BE2C (cell line): Measurements from ENCODE around the gene PPP1R26.

ENCODE experiments used
- DNase-seq: peaks from one replicate; pipeline ENCODE4 v3.0.0-alpha.2; 2020
- H3K27me3 ChIP-seq: fragments of 250-450 bp; sonication (Bioruptor Pico); 2 replicates; pipeline ENCODE4 v1.5.1; 2020; ENCODE audit warnings: mild to moderate bottlenecking
- H3K36me3 ChIP-seq: fragments of 250-450 bp; sonication (Bioruptor Pico); 2 replicates; pipeline ENCODE4 v1.5.1; 2020; ENCODE audit warnings: mild to moderate bottlenecking
- H3K4me1 ChIP-seq: fragments of 250-450 bp; sonication (Bioruptor Pico); 2 replicates; pipeline ENCODE4 v1.5.1; 2020
- H3K4me3 ChIP-seq: 2 replicates; pipeline ENCODE4 v1.5.1; 2011; ENCODE audit warnings: low read depth, low read length
- H3K9me3 ChIP-seq: fragments of 250-450 bp; sonication (Bioruptor Pico); 2 replicates; pipeline ENCODE4 v1.5.1; 2020
- TF ChIP-seq, protein P1 (sequence below): IDR thresholded peaks from 2 replicates; pipeline ENCODE4 v1.5.1; 2012; ENCODE audit warnings: mild to moderate bottlenecking, low read depth, low read length

Gene PPP1R26

DNA sequence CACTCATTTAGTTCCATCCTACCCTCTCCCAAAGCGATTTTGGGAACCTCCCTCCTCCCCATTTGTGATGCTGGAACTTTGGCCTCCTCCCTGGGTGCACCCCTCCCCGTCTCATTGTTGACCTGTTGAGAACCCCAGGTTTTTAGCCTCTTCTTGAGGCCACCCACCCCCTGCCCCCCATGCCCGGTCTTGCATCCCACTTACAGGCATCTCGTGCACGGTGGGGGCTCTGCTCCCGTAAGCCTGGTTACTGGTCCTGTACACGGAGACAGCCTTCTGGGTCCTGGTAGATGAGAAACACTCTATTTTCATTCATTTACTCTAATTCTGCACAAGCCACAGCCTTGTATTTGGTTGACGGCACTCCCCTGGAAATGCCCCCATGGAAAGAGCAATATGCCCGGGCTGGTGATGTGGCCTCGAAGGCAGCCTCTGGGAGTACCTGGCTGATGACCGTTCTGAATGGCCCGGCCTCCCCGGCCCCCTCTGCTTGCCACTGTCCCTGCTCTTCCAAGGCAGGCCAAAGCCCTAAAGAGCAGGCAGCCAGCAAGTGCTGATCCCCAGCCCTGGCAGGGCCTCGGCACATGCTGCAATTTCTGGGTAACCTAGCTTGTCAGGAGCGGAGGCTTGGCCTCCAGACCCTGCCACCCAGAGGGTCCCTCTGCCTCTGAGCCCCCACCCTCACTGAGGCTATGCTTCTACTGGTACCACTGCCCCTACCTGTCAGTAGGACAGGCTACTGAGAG is 19.0 kb downstream of the PPP1R26 start:
- no peaks in the 10 kb centered on the region for H3K4me1 ChIP-seq
- H3K4me3 ChIP-seq: no peak overlapping the region; the same call in 1 of the 2 replicates
- H3K27me3 ChIP-seq: no peaks in the 10 kb centered on the region
- no peaks in the 10 kb centered on the region for H3K9me3 ChIP-seq
- TF ChIP-seq, protein P1, sequence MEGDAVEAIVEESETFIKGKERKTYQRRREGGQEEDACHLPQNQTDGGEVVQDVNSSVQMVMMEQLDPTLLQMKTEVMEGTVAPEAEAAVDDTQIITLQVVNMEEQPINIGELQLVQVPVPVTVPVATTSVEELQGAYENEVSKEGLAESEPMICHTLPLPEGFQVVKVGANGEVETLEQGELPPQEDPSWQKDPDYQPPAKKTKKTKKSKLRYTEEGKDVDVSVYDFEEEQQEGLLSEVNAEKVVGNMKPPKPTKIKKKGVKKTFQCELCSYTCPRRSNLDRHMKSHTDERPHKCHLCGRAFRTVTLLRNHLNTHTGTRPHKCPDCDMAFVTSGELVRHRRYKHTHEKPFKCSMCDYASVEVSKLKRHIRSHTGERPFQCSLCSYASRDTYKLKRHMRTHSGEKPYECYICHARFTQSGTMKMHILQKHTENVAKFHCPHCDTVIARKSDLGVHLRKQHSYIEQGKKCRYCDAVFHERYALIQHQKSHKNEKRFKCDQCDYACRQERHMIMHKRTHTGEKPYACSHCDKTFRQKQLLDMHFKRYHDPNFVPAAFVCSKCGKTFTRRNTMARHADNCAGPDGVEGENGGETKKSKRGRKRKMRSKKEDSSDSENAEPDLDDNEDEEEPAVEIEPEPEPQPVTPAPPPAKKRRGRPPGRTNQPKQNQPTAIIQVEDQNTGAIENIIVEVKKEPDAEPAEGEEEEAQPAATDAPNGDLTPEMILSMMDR: no peak
- H3K36me3 ChIP-seq: peaks cover 18% of the 10 kb centered on the region
- no peak for DNase-seq

DNA sequence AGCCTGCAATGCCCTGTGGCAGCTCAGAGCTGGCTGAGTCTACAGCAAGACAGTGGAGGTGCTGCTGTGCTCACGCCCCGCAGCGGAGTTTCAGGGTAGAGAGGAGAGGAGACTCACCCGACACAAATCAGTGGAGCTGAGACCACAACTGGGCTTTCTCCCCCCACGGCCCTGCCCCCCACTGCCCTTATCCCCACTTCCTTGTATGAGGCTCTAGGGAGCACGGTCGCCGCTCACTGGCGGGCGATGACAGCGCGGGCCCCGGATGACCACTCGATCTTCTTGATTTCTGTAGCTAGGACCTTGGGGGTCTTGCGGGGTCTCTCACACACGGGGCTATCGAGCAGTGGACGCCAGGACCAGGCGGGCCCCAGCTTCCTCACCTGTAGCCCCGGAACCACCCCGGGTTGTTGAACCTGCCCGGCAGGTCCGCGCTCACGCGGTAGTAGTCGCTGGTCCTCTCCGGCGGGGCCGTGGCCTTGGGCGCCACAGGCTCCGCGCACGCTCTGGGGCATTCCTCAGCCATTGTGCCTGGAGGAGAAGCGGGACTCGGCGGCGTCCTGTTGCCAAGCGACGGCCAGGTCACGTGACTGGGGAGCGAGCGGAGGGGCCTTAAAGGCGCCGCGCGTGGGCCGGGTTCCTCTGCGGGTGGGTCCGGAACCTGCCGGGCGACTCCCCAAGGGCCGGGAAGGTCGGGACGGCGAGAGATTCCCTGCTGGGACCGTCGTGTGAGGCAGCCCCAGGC is 19.9 kb downstream of the PPP1R26 start:
- TF ChIP-seq, protein P1: no peak
- H3K9me3 ChIP-seq: no peaks in the 10 kb centered on the region
- H3K4me3 ChIP-seq: peak overlapping the region; percentile 90
- DNase-seq: peak; percentile 97
- H3K4me1 ChIP-seq: no peaks in the 10 kb centered on the region
- no peaks in the 10 kb centered on the region for H3K27me3 ChIP-seq
- H3K36me3 ChIP-seq: peaks cover 28% of the 10 kb centered on the region

DNA sequence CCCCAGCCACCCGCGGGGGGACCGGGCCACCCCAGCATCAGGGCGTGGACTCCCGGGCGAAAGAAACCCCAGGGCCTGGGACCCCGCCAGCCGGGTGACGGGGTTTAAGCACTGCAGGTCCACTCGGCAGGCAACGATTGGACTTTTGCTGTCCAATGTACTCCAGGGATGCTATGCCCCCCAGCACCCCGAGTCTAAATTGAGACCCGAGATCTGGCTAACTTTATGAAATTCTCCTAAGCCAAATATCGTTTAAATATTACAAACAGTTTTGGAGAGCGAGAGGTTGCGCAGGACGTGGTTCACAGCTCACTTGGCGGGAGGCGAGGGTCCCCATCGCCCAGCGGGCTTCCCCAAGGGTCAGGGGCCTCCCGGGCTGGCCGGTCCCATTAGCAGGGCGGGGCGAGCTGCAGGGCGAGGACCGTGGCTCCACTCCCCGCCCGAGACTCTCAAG is 20.5 kb downstream of the PPP1R26 start:
- TF ChIP-seq, protein P1: no peak
- H3K9me3 ChIP-seq: no peaks in the 10 kb centered on the region
- H3K4me1 ChIP-seq: no peaks in the 10 kb centered on the region

DNA sequence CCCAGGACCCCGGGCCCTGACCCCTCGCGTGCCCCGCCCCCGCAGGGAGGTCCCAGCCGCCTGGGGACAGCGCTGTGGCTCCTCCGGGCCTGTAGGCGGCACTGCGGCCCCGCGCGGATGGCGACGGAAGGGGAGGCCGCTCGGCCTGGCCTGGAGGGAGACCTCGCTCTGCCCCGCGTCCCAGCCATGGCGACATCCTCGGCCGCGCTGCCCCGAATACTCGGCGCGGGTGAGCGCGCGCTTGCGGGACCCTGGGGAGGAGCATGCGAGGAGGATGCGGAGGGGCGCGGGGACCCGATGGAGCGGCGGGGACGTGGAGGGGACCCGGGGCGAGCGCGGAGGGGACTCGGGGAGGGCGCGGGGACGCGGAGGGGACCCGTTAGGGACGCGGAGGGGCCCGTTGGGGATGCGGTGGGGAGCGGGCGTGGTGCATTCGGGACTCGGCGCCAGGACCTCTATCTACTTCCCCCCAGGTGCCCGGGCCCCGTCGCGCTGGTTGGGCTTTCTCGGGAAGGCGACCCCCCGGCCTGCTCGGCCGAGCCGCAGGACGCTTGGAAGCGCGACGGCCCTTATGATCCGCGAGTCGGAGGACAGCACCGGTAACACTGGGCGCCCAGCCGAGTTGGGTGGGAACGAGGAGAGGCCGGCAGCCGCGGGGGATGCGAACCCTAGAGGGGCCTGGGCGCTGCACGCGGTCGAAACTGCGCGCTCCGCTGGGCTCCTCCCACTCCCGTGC is 21.1 kb downstream of the PPP1R26 start, which contains the start of gene MRPS2:
TSS of gene MRPS2 (plus strand) at position 158 of the 736 bp plus-strand sequence. CDS start at position 187, 29 bp downstream.
- H3K4me1 ChIP-seq: no peaks in the 10 kb centered on the region
- DNase-seq: peak; percentile 95
- H3K4me3 ChIP-seq: peak within 1 kb of the TSS; percentile 90
- peaks cover 38% of the 10 kb centered on the region for H3K36me3 ChIP-seq
- no peaks in the 10 kb centered on the region for H3K9me3 ChIP-seq
- TF ChIP-seq, protein P1: peak; percentile 79
- H3K27me3 ChIP-seq: no peaks in the 10 kb centered on the region

More for the DNA sequence above, 20.5 kb downstream of the PPP1R26 start:
- DNase-seq: no peak
- H3K27me3 ChIP-seq: no peaks in the 10 kb centered on the region
- H3K4me3 ChIP-seq: peak overlapping the region; percentile 90
- H3K36me3 ChIP-seq: peaks cover 34% of the 10 kb centered on the region

DNA sequence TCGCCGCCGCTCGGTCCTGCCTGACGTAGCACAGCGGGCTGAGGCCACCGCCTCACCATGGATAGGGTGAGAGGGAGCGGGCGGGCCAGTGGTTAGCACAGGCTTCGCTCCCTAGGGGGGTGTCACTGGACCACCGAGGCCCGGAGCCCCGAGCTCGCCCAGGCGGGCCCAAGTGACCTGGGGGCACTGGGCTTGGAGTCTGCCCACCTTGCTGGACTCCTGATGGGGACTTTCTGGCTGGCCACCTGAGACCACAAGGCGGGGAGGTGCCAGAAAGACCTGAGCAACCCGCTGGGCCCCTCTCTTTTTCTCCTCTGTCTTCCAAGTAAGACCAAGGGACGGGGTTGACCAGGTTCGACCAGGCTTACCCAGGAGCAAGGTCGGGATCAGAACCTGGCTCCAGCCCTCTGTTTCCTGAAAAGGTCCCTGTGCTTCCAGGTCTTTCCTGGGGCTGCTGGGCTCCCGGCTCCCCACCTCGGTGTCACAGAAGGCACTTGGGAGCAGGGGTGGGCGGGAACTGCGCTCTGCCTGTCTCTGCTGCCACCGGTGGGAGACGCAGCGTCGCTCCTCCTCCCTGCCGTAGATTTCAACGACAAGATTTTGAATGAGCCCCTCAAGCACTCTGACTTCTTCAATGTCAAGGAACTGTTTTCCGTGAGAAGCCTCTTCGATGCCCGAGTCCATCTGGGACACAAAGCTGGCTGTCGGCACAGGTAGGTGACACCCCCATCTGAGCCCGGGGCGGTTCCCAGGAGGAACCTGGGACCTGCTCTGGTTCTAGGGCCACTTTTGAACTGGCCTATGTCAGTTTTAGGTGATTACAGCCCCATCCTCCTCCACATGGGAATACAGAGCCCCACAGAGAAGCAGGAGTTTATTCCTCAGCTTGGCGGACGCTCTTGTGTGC is 21.9 kb downstream of the PPP1R26 start:
- DNase-seq: peak; percentile 69
- TF ChIP-seq, protein P1: no peak
- Histone ChIP-seq H3K4me1 (no peaks in the 10 kb centered on the region), H3K4me3 (peak overlapping the region; percentile 90), H3K9me3 (no peaks in the 10 kb centered on the region), H3K27me3 (no peaks in the 10 kb centered on the region), H3K36me3 (peaks cover 38% of the 10 kb centered on the region)
